HT-29 (cell line): Measurements from ENCODE around the gene NR2E1. TPM values are rescaled to one million over a fixed set of nuclear protein-coding genes. Genes with fewer than 3 reads are reported as not detected.
A peak's percentile ranks its signal among the peaks of the same experiment; 100 is the strongest.

Experiments used
- DNase-seq: peaks from one replicate; pipeline ENCODE4 v3.0.0-alpha.2; 2015; ENCODE audit warnings: low spot score
- total RNA-seq: library from RNA; depleted of rRNA; stranded (reverse); fragments of >200 nt; shearing (Covaris generic); gene quantifications from 2 replicates; pipeline ENCODE4 v1.2.3, GENCODE V29; 2014

Gene NR2E1
- total RNA-seq, 1 experiment from 2014 or later: not detected

DNA sequence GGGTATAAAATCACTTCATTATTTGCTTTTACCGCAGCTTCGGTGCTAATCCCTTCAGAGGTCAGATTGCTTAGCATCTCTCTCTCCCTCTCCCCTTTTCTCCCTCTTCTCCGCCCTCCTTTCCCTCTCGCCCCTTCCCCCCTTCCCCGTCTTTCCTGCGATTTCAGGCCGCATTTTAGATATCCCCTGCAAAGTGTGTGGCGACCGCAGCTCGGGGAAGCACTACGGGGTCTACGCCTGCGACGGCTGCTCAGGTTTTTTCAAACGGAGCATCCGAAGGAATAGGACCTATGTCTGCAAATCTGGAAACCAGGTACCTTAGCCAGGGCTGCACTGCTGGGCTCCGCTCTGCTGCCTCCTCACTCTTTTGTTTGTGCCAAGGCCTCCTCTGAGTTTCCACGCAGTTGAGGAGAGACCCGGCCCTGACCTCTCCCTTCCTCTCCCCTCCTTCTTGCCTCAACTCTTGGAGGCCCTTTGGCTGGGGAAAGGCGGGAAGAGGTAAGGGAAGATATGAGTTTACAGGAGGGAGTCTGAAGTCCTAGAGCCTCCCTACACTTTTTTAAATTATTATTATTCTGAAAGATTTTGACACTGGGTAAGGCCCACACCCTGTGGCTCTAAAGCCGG is 5.6 kb downstream of the NR2E1 start:
- DNase-seq: no peak

- no peak for DNase-seq
These were observed 6.2 kb downstream of the NR2E1 start for GRCh38 chr6:108171918-108172516.

DNA sequence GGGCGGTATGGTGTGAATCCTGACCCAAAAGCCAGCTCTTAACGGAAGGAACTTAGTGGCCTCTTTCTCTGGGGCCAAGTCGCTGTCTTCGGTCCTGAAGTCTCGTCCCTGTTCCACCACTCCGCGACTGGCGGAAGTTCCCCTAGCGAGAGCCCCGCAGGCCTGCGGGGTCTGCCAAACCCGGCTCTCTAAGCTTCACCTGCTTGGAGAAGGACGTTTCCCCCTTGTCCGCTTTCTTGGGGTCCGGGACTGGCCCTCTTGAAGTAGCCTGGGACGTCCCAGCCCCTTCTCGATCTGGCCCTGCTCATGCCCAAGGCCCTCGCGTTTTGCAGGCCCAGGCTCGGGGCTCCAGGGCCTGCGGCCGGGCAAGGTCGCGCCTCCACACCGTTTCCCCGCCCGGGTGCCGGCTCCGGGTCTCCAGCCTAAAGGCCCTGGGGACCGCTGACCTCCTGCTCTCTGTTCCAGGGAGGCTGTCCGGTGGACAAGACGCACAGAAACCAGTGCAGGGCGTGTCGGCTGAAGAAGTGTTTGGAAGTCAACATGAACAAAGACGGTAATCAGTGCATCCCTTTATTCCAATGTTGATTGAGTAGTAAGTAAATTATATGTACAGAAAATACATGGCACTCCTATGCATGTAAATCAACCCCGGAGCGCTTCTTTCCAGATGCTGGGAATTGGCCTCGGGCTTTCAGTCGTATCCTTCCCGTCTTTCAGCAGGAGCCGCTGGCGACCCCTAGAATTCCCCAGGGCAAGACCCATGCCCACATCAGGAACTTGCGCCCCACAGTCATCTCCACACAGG is 8.8 kb downstream of the NR2E1 start:
- DNase-seq: no peak

GRCh38 chr6:108175176-108175591 is 9.4 kb downstream of the NR2E1 start:
- DNase-seq: no peak

DNA sequence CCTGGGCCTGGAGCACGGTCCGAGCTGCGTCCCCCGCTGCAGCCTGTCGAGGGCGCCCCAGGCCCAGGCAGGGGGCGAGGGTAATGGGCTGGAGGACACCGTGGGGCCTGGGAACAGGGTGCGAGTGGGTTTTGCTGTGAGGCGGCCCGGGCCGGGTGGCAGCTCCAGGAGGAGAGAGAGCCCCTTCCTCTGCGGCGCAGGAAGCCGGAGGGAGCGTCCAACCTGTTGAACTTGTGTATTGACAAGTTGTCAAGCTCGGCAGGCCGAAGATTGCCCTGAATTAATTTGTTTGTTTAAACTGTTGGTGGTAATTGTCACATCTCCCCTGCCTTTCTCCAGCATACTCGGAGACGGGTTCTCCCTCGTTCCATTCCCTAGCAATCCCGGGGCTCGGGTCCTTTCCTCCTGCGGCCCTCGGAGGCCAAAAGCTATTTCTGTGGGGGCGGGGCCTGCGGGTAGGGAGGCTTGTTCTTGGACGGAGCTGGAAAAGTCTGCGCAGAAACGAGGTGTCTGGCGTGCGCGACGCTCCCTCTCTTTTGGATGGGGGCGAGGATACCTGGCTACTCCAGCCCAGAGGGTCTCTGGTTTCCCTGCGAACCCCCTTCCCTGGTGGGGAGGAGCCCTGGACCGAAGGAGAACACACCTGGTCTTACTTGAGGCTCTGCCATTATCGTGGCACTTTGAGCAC is 9.9 kb downstream of the NR2E1 start:
- DNase-seq: peak; percentile 13

DNA sequence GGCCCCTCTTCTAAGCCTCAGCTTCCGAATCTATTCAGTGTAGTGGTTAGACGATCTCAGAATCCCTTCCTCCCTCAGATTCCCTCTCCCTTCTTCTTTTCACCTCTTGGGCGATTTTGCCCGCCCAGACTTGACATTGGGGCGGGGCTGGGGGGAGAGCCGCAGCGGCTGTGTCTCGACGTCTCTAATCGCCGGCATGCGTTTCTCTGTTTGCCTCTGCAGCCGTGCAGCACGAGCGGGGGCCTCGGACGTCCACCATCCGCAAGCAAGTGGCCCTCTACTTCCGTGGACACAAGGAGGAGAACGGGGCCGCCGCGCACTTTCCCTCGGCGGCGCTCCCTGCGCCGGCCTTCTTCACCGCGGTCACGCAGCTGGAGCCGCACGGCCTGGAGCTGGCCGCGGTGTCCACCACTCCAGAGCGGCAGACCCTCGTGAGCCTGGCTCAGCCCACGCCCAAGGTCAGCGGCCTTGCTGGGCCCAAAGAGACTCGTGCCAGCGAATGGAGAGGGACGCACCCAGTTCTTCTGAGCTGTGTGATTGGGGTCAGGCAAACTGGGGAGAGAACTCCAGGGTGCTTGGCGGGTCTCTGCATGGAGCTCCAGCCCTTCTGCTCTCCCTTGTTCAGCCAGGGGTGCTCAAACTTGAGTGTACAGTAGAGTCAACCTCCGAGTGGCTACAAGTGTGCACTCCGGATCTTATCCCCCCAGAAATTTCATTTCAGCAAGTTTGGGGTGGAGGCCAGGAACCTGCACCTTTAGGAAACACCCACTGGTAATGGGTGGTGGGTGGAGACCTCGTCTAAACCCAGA is 10.7 kb downstream of the NR2E1 start:
- no peak for DNase-seq

GRCh38 chr6:108179741-108180140 is 13.9 kb downstream of the NR2E1 start:
- no peak for DNase-seq

GRCh38 chr6:108180266-108180665 is 14.4 kb downstream of the NR2E1 start:
- no peak for DNase-seq

- no peak for DNase-seq
These were observed 15.0 kb downstream of the NR2E1 start for GRCh38 chr6:108180776-108181175.

- peak; percentile 47 for DNase-seq
These were observed 20.4 kb downstream of the NR2E1 start for GRCh38 chr6:108186226-108186625.

- DNase-seq: no peak
These were observed 21.7 kb downstream of the NR2E1 start for GRCh38 chr6:108187519-108187918.

GRCh38 chr6:108193131-108193530 is 27.3 kb downstream of the NR2E1 start:
- no peak for DNase-seq

DNA sequence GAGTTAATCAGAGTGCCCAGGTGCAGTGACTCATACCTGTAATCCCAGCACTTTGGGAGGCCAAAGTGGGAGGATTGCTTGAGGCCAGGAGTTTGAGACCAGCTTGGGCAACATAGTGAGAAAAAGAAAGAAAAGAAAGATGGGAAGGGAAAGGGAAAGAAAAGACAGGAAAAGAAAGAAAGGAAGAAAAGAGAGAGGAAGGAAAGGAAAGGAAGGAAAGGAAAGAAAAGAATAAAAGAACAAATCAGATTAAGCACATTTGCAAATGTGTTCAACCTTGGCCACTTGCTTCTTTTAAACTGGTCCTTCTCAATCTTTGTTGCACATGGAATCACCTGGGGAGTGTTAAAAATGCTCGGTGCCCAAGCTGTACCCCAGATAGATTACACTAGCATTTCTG is 28.0 kb downstream of the NR2E1 start:
- no peak for DNase-seq

- DNase-seq: no peak
These were observed 28.7 kb downstream of the NR2E1 start for GRCh38 chr6:108194503-108194902.

DNA sequence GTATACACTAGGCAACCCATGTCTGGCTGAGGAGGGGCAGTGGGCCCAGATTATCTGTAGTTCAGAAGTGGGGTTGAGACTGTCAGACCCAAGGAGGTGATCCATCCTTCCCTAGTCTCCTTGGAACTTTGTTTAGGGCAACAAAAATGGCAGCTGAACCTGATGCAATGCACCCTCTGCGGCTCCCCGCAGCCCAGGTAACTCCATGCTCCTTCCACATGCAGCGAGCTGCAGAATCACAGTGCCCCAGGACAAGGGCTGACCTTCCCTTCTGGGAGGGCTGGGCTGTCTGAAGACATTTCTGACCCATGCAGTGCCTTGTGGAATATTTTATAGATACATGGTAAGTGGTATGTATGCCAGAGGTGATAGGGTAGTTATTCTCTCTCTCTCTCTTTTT is 29.4 kb downstream of the NR2E1 start:
- DNase-seq: no peak

DNA sequence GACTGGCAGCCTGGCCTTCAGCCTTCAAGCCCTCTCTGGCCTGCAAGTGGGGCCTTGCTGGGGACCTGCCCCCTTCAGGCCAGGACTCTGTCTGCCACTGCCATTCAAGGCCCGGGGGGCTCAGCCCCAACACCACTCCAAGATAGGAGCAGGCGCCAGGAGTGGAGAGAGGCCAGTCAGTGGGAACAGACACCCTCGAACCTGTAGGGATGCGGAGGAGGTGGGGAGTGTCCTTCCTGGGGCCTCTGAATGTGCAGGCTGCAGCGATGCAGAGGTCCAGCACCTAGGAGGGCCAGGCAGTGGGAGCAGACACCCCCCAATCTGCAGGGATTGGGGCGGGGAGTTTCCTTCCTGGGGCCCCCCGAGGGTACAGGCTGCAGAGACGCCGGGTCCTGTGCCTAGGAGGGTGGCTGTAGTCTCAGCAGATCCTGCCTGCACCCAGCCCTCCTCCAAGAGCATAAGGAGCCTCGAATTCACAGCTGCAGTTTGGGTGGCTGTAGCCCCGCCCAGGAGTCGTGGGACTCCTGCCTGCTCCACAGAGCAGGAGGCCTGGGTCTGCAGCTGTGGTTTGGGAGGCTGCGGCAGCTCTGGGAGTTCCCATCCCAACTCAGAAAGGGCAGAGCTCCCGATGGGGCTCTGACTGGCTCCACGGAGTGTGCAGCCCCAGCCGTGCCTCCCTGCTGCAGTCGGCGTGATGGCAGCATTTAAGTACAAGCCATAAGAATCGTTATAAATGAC is 33.1 kb downstream of the NR2E1 start:
- DNase-seq: no peak

- DNase-seq: no peak
These were observed 34.4 kb downstream of the NR2E1 start for GRCh38 chr6:108200186-108200585.

DNA sequence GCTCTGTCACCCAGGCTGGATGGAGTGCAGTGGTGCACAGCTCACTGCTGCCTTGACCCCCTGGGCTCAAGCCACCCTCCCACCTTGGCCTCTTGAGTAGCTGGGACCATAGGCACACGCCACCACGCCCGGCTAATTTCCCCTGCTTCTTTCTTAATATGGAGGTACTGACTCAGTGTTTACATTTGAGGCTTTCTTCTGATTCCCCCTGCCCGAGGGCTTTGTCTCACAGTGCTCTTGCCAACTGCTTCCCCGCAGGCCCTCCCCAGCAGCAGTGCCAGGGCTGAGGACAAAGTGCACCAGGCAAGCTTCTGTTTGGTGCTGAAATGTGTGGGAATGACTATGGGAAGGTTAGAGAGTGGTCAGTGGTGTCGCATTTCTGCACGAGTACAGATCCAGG is 34.8 kb downstream of the NR2E1 start:
- DNase-seq: no peak

- DNase-seq: no peak
These were observed 37.6 kb downstream of the NR2E1 start for GRCh38 chr6:108203189-108204112.

GRCh38 chr6:108207013-108207412 is 41.2 kb downstream of the NR2E1 start:
- no peak for DNase-seq
